GM19463 (cell line): Measurements from ENCODE around the gene B4GALT2.
A peak's percentile ranks its signal among the peaks of the same experiment; 100 is the strongest.

Source experiments
- ATAC-seq: cut with Tn5 transposase; IDR thresholded peaks from one replicate; pipeline ENCODE4 v1.9.1; 2021; ENCODE audit warnings: mild to moderate bottlenecking, moderate library complexity; ENCODE audit not compliant: unreplicated experiment

The B4GALT2 gene

DNA sequence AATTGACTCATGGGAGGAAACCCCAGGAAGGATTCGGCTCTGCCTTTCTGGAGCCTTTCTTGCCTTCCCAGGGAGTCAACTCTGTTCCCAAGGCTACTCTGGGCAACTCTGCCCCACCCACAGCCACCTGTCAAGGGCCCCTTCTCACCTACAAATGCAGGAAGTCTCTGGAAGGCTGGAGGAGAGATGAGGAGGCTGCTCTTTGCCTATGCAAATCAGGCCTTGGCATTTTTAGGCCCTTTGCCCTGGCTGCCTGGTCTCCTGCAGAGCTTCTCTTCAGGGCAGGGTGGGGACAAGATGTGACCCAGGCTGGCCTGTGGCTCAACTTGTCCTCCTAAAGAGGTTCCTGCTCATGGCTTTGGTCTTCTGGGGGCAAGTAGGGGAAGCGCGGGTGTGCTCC lies 46.8 kb downstream of the B4GALT2 start:
- ATAC-seq = no peak

DNA sequence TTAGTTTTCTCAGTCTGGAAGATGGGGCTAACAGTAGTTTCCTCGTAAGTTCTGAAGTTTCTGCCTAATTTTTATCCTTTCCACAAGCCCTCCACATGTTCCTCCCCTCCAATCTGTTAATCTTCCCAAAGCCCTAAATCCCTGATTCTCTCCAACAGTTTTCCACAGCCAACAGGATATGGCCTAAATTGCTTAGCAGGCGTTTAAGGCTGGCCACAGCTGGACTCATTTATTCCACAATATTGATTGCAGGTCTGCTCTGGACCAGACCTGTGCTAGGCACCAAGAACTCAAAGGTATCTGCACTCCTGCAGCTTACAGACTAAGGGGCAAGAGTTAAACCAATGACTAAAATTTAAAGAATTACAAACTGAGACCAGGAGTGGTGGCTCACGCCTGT lies 48.3 kb downstream of the B4GALT2 start:
- ATAC-seq = no peak

DNA sequence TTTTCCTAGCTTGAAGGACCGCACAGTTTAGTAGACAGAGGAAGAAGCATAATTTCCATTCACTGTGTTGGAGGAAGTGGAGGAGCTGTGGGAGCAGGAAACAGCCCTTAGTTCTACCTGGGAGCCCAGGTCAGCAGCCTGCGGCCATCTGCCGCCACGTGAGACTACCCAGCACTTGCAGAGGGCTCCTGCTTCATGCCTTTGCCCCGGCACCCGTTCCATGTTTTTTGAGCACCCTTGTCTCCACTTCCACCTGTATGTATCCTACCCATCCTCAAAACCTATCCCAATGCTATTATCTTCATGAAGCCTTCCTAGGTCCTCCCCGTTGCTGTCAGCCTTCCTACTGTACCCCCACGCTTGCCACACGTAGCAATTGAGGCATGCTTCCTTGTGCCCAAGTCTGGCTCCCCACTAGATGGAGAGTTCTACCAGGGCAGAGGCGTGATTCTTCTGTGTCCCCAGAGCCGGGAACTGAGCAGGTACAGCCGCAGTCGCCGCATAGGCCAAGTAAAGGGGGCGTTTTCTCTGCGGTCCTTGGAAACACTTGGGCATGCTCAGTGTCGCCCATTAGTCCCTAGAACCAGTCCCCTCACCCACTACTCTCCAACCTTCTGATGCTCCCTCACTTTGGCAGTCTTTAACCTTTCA lies 50.4 kb downstream of the B4GALT2 start:
- peak; percentile 11 for ATAC-seq

DNA sequence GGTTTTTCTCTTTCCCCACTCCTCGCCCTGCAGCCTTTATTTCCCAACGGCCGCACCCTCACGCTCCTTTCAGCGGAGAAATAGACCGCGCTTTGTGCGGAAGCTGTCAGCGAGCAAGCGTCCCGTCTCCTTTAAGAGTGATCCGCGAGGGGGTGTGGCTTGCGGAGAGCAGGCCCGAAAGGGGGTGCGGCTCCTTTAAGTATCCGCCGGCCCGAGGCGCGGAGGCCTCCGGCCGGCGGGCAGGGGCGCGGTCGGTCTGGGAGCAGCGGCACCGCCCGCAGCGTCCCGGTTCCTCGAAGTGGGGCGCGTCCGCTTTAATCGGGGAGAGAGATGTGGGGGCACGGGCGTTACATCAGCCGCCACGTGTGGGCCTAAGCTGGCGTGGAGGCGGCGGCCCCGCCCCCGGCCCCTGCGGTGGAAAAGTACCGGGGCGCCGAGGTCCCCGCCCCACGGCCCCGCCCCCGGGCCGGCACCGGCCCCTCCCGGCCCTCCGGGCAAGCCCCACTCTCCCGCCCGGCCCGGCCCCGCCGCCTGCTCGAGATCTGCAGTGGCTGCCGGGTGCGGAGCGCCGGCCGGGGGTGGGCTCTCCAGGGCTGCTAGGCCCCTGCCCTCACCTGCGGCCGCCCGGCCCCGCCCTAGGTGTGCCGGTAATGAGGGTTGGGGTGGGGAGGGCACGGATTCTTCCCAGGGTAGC lies 51.0 kb downstream of the B4GALT2 start:
- peak; percentile 82 for ATAC-seq

DNA sequence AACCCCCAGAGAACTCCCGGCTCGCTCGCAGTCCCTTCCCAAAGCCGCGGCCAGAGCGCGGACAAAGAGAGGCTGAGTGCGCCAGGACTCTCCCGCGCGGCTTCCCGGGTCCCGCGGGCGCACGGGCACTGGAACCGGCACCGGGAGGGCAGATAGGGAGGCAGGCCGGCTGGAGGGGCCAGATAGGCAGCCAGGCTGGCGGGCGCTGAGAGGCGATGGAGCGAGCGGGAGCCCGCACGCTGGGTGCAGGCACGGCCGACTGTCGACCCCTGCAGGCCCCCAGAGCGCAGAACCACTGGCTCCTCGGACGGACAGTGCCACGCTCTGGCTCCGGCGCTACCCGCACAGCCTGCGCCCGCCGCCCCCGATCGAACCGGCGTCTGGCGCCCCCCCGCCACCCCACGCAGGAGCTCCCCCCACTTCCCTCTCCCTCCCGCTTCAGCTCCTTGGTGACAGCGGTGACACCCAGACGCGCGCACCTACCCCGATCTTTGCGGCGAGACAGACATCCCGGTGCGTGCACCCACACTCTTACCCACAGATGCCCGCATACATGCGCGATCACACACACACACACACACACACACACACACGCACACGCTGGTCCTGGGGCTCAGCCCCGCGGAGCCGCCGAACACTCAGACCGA lies 51.7 kb downstream of the B4GALT2 start:
- ATAC-seq = peak; percentile 13

DNA sequence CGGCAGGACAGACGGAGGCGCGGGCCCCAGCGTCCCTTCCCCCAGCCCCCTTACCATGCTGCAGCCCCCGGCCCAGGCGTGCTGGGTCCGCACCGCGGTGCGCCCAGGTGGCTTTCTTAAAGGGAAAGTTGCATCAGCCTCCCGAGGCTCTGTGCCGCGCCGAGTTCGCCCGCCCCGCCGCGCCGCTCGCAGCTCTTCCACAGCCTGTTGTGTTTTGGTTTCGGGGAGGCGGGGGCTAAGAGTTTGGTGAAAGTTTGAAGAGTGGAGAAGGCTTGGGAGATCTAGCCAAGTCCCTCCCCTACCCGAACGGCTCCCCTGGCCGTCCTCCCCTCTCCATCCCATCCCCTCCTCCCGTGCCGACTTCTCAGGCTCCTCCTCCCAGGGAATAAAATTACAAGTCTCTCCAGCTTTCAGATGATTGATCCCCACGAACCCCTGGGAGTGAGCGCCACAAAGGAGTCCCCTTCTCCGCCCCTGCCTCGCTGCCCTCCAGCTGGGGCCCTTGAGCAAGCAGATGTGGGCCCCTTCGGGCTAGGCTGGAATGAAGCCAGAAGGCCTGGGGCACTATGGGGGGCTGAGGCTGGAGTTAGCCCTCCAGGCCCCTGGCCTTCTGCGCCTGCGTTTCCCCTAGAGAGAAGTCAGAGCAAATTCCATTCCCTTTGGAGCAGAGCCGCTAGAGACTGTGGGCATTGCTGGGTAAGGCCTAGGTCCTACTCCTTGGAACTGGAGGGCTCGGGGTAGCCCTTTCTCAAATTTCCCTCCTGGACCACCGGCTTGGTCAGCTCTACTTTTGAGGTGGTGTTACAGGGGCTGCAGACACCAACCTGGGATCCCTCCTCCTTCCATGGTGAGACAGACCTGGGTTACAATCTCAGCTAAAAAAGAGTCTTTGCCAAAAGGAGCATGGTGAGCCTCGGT lies 52.5 kb downstream of the B4GALT2 start, which contains the start of gene SLC6A9:
Gene SLC6A9, minus strand, starts transcription at position 211 of the 918 bp plus-strand sequence. CDS start 7,185 bp downstream, outside the sequence.
- ATAC-seq = no peak

DNA sequence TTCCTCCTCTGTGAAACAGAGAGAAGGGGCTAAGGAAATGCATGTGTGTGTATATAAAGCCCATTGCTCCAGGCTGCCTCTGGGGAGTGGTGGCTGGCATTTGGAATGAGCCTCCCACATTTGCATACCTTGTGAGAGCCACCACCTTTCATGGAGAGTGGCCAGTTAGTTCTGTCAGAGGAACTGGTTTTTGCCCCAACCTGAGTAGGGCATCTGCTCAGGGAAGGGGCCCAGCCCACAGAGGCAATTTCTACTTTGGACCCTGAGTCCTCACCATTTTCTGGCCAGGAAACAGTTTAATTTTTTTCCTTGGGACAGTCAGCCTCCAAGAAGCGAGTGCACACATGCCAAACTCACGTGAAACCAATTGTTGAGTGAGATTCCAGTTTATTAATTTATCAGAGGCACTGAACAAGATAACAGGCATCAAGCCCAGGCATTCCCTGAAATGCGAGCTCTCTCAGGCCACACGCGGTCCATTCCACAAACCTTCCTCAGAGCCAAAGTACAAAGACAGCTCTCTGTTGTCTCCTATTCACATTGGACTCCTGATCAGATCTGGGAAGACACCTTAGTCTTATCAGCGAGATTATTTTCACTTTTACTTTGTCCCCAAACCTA lies 53.3 kb downstream of the B4GALT2 start:
- no peak for ATAC-seq

DNA sequence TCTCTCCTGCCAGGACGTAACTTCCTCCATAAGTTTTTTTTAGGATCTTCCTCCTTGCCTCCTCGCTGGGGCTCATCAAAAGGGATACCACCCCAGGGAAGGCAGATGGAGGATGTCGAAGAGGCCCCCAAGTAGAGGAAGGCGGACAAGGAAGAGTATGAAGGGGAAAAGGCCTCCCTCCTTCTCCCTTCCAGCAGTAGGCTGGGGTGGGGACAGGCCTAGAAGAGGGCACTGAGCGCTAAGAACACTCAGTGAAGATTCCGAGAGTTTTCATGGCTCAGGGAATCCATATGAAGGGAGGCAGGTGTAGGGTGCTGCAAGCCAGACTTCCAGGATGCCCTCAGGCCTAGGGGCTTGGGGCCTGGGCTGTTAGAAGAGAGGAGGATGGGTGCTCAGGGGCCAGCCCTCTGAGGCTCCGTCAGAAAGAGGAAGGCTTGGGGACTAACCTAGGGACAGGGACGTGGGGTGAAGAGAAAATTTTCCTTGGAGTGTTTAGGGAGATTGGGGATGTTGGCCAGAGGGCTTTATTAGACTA lies 54.1 kb downstream of the B4GALT2 start:
- no peak for ATAC-seq

DNA sequence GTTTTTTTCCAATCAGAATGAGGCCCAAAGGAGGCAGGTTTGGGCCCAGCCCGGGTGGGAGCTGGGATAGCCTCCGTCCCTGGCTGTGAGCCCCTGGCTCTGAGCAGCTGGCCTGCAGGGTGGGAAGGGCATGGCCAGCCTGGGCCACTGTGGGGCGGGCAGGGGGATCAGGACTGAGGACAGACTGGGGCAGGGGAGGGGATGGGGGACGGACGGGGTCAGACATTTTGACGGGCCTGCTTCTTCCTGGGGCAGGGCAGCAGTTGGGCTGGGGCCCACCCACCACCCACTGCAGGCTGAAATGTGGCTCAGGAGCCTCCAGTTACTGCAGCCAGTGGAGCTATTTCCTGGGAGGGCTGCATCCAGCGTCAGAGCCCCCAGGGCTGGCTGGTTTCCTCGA lies 54.7 kb downstream of the B4GALT2 start:
- no peak for ATAC-seq

DNA sequence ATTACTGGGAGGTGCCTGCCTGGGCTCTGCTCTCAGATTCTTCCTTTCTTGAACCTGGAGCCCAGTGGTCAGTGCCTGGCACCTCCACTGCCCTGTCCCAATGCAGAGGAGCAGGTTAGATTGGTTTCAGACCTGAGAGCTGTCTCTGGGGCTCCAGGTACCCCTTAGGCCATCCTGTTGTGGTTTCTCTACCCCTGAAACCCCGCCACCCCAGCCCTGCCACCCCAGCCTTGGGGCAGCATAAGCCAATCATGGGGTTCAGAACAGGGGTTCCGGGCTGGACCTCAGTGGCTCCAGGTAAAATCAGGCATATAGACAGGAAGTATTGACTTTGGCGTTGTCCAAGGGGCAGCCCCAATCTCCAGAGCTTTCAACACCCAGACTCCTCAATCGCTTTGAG lies 55.4 kb downstream of the B4GALT2 start:
- no peak for ATAC-seq

DNA sequence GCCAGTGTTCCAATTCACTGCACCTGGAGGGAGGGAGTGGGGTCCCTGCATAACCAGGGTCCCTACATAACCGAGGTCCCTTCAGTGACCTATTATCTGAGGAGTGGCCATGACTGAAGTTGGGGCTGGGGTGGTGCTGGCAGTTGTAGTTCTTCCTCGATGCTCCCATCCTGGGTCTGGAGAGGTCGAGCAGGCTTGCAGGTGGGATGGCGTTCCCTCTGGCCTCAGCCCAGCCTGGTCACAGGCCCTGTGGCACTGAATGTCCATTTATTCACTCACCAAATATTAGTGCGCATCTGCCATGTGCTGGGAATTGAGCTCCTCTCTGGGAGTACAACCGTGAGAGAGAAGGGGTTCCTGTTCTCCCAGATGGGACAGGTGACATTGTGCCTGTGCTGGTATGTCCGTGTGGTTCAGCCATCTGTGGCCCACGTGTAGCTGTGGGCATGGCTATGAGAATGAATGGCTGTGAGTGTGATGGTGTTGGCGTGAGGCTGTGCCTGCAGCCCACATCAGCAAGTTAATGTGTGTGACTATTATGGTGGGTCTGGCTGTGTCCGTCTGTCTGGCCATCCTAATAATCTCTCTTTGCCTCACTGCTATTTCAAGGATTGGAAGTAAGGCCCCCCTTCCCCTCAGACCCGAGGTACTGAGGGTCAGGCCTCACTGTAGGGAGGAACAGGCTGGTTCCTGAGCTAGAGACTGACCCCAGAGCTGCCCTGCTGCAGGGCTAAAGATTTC lies 56.1 kb downstream of the B4GALT2 start:
- ATAC-seq = no peak

DNA sequence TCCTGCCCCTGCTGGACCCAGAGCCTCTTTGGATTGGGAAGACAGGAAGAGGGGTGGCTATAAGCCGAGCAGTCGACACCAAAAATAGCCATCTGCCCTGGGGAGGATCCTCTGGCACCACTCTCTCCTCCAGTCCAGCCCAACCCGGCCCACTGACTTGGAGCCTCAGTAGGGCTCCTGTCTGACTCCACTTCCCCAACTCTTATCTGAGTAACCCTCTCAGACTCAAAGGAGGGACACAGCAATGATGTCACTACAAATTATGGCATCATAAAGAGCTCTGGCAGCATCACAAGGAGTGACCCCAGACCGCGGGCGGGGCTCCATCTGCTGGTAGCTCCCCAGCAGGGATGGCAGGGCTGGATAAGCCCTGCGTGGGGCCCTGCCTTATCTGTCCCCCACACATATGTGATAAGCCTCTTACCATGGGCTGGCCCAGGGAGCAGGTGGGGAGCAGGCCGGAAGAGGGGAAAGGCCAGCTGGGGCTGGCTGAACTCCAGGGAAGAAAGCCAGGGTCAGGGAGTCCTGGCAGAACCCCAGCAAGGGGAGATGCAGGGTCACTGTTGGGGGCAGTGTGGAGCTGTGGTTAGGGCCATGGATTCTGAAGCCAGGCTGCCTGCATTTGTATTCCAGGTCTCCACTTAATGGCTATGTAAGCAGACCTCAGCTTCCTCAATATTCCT lies 56.9 kb downstream of the B4GALT2 start:
- ATAC-seq = no peak

DNA sequence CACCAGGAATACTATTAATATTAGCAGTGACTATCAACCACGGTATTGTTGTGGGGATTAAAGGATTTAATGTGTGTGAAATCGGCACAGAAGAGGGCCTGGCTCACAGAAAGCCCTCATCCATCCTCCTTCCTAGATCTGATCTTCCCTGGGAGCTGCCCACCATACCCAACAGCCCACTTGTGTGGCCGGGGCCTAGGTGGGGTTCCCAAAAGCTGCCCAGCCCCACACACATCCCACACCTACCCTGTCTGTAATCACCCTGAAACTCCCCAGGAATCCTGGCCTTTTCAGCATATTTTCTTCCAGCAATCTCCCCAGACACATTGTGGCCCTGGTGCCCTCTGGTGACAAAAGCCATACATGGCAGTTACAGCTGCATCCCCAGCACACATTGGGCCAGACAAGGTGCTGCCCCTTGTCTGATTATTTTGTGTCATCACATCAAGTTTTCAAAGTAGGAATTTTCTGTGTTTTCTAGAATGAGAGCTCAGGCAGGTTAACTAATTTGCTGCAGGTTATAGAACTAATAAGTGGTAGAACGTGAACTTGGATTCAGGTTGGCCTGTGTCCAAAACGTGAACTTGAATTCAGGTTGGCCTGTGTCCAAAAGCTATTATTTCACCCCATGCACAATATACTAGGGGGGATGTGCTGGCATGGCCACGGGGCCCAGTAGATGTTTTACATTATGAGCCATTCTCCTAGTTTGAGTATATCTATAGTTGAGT lies 57.6 kb downstream of the B4GALT2 start:
- no peak for ATAC-seq

DNA sequence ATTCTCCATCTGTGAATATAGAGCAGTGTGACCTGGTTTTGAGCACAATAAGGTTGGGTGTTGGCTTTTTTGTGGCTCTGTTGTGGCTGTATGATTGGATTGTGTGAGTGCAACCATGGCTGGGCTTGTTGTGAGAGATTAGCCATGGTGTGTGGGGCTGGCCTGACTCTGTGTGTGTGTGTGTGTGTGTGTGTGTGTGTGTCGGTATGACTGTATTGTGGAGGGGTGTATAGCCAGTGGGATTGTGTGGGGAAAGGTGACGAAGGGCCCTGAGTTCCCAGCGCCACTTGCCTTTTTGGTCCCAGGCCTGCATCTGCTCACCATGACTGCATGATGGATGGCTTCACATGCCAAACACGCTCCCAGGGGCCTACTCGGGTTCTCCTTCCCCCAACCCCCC lies 58.1 kb downstream of the B4GALT2 start:
- ATAC-seq = no peak

DNA sequence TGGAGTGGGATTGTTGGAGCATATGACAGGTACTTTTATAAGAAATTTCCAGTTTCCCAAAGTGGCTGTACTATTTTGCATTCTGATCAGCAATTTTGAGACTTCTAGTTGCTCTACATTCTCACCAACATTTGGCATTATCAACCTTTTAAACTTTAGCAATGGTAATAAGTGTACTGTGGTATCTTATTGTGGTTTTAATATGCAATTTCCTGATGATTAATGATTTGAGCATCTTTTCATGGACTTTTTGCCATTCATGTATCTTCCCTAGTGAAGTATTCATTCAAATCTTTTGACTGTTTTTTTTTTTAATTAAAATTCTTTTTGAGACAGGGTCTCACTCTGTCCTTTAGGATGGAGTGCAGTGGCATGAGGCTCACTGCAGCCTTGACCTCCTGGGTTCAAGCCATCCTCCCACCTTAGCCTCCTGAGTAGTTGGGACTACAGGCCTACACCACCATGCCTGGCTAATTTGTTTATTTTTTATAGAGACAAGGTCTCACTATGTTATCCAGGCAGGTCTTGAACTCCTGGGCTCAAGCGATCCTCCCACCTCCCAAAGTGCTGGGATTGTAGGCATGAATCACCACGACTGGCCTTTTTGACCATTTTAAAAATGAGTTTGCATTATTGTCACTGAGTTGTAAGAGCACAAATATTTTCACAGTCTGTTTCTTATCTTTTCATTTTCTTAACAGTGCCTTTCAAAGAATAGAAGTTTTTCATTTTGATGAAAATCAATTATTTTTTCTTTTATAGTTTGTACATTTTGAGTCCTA lies 60.1 kb downstream of the B4GALT2 start:
- no peak for ATAC-seq

DNA sequence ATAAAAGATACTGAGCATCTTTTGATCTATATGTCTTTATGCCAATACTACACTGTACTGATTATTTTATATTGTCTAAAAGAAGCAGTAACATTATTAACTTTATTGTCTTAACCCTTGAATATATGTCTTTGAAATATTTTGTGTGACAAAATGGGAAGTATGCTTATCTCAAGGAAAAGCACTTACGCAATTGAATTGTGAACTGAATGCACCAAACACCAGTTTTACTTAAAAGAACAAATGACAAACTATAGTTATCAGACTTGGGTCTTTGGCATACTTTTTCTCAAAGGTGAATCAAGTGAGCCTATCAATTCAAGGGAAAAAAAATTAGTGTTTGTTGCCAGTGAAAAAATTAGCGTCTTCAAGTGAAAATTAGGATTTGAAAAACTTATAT lies 61.4 kb downstream of the B4GALT2 start:
- ATAC-seq = no peak
